HUES6 (cell line): ENCODE measurements around the gene HSD17B1.

Experiments
- H3K27ac ChIP-seq: 2 replicates; pipeline ENCODE4 v1.7.0; 2013; ENCODE audit warnings: low read depth, mild to moderate bottlenecking, low read length, inconsistent platforms
- H3K27me3 ChIP-seq: 2 replicates; pipeline ENCODE4 v1.6.1; 2013; ENCODE audit warnings: low read length; ENCODE audit not compliant: control insufficient read depth, insufficient read depth
- H3K36me3 ChIP-seq: 2 replicates; pipeline ENCODE4 v1.6.1; 2013; ENCODE audit warnings: low read length; ENCODE audit not compliant: control insufficient read depth, insufficient read depth
- H3K4me1 ChIP-seq: 2 replicates; pipeline ENCODE4 v1.6.1; 2013; ENCODE audit warnings: low read length; ENCODE audit not compliant: control insufficient read depth, insufficient read depth
- H3K4me3 ChIP-seq: 2 replicates; pipeline ENCODE4 v1.5.1; 2013; ENCODE audit warnings: low read depth, low read length
- H3K9ac ChIP-seq: one replicate; pipeline ENCODE4 v1.6.1; 2013; ENCODE audit warnings: mild to moderate bottlenecking, low read length
- H3K9me3 ChIP-seq: 2 replicates; pipeline ENCODE4 v1.6.1; 2013; ENCODE audit warnings: low read depth, low read length; ENCODE audit not compliant: control insufficient read depth, insufficient read depth

HSD17B1 gene

GRCh38 chr17:42586514-42587230 lies 33.9 kb downstream of the HSD17B1 start:
- H3K36me3 ChIP-seq: peaks cover 86% of the 10 kb centered on the region
- no peaks in the 10 kb centered on the region for H3K4me1 ChIP-seq
- no peak overlapping the region for H3K9ac ChIP-seq
- H3K4me3 ChIP-seq: no peak overlapping the region
- H3K27ac ChIP-seq: no peak overlapping the region
- no peaks in the 10 kb centered on the region for H3K9me3 ChIP-seq
- H3K27me3 ChIP-seq: no peaks in the 10 kb centered on the region

DNA sequence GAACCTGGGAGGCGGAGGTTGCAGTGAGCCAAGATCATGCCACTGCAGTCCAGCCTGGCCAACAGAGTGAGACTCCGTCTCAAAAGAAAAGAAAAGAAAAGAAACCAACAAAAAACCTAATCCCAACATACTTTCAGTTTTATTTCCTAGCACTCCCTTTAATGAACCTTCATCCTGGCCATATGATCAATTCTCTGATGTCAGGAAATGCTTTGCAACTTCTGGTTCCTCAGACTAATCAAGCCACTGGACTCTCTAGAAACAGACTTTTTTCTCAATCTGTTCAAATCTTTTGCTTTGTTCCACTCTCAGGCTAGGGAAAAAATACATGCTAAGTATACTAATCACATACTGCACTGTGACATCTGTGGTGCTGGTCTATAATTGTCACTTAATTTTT lies 38.2 kb downstream of the HSD17B1 start:
- H3K27ac ChIP-seq: no peak overlapping the region
- no peaks in the 10 kb centered on the region for H3K27me3 ChIP-seq
- H3K36me3 ChIP-seq: peaks cover 51% of the 10 kb centered on the region
- no peak overlapping the region for H3K9ac ChIP-seq
- H3K4me1 ChIP-seq: no peaks in the 10 kb centered on the region
- no peak overlapping the region for H3K4me3 ChIP-seq
- no peaks in the 10 kb centered on the region for H3K9me3 ChIP-seq

DNA sequence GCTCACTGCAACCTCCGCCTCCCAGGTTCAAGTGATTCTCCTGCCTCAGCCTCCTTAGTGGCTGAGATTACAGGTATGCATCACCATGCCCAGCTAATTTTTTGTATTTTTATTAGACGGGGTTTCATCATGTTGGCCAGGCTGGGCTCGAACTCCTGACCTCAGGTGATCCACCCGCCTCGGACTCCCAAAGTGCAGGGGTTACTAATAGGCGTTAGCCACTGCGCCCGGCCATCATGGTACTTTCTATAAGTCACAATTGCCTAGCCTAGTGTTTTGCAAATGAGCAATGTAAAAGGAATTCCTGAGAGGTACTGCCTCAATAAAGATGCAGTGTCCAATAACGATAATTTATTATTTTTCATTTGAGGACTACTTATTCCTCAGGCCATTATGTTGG lies 38.7 kb downstream of the HSD17B1 start:
- Histone ChIP-seq H3K9me3 (no peaks in the 10 kb centered on the region), H3K9ac (no peak overlapping the region), H3K27ac (no peak overlapping the region), H3K27me3 (no peaks in the 10 kb centered on the region), H3K36me3 (peaks cover 45% of the 10 kb centered on the region), H3K4me1 (no peaks in the 10 kb centered on the region), H3K4me3 (no peak overlapping the region)

GRCh38 chr17:42596386-42596785 lies 43.7 kb downstream of the HSD17B1 start:
- no peak overlapping the region for H3K27ac ChIP-seq
- no peak overlapping the region for H3K4me3 ChIP-seq
- no peaks in the 10 kb centered on the region for H3K9me3 ChIP-seq
- no peaks in the 10 kb centered on the region for H3K27me3 ChIP-seq
- peaks cover 7% of the 10 kb centered on the region for H3K36me3 ChIP-seq
- H3K4me1 ChIP-seq: no peaks in the 10 kb centered on the region
- H3K9ac ChIP-seq: no peak overlapping the region

DNA sequence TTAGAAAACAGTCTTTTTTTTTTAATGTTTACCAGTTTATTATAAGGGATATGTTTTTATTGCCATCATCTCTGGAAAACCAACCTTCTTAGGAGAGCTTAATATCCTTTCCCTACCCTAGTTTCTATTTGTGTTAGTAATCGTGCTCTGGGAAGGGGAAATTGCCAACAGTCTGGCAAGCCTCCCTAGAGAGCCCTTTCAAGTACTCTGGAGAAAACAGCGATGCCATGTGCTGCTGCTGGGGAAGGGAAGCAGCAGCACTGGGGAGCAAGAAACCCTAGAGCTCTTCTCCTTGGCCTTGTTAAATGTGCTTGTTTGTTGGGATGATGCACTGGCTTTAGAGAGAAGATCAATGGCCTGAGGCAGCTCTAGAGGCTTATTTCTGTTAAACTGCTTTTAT lies 46.2 kb downstream of the HSD17B1 start:
- Histone ChIP-seq H3K27me3 (no peaks in the 10 kb centered on the region), H3K9ac (no peak overlapping the region), H3K4me1 (no peaks in the 10 kb centered on the region), H3K27ac (no peak overlapping the region), H3K4me3 (no peak overlapping the region), H3K9me3 (no peaks in the 10 kb centered on the region), H3K36me3 (no peaks in the 10 kb centered on the region)

DNA sequence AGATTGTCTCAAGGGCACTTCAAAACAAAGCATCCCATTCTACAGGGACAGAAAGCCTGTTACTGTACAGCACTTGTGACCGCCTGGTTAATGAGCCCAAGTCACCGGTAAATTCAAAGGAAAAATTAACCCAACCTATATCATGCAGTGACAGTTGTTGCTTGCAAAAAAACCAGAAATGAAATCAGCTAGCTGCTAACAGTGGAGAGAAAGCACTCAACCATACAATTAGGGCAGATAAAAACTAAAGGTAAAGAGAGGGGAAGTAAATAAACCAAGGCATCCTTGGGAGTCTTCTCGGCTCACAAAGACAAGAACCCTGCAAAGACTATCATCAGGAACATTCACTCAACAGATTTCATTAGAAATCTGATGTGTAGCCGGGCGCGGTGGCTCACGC lies 50.6 kb downstream of the HSD17B1 start:
- Histone ChIP-seq H3K9ac (no peak overlapping the region), H3K4me1 (peaks cover 3% of the 10 kb centered on the region; the same call in 1 of the 2 replicates), H3K4me3 (no peak overlapping the region), H3K9me3 (no peaks in the 10 kb centered on the region), H3K27me3 (no peaks in the 10 kb centered on the region), H3K27ac (no peak overlapping the region), H3K36me3 (no peaks in the 10 kb centered on the region)
